ENCODE data around the gene LRRC14B.

- TF ChIP-seq CTCF (conservative IDR thresholded peaks at IDR 0.05) (no peak), ZFX (IDR thresholded peaks at IDR 0.05) (no peak)
Measured at GRCh38 chr5:155651-156410, 35.5 kb upstream of the LRRC14B start.

Measured in C4-2B (cell line).